ENCODE measurements around the gene CCDC191. TPM values are rescaled to one million over a fixed set of nuclear protein-coding genes. Genes with fewer than 3 reads are reported as not detected.

Gene CCDC191
- total RNA-seq, 1 donor from 2014 or later: 4.3 TPM

- H3K4me3 Mint-ChIP-seq (ENCODE audit: unreplicated experiment): no peak overlapping the region
- peaks cover 10% of the 10 kb centered on the region for H3K27me3 Mint-ChIP-seq (ENCODE audit: unreplicated experiment)
- H3K4me1 Mint-ChIP-seq (ENCODE audit: unreplicated experiment): no peaks in the 10 kb centered on the region
- H3K36me3 Mint-ChIP-seq (ENCODE audit: unreplicated experiment): no peaks in the 10 kb centered on the region
- H3K27ac Mint-ChIP-seq (ENCODE audit: unreplicated experiment): no peak overlapping the region
- H3K9me3 Mint-ChIP-seq (ENCODE audit: unreplicated experiment): no peaks in the 10 kb centered on the region
- no peak for DNase-seq (ENCODE audit: extremely low spot score, unreplicated experiment)
- no peak for TF ChIP-seq CTCF (IDR thresholded peaks at IDR 0.05)
Observed at GRCh38 chr3:114101101-114101500, 44.8 kb upstream of the CCDC191 start.

GRCh38 chr3:114095796-114096195, 39.5 kb upstream of the CCDC191 start:
- no peak for TF ChIP-seq CTCF (IDR thresholded peaks at IDR 0.05)
- DNase-seq (ENCODE audit: extremely low spot score, unreplicated experiment): no peak
- Mint-ChIP-seq H3K4me1 (ENCODE audit: unreplicated experiment) (peaks cover 16% of the 10 kb centered on the region), H3K4me3 (ENCODE audit: unreplicated experiment) (no peak overlapping the region), H3K9me3 (ENCODE audit: unreplicated experiment) (no peaks in the 10 kb centered on the region), H3K27me3 (ENCODE audit: unreplicated experiment) (peaks cover 3% of the 10 kb centered on the region), H3K27ac (ENCODE audit: unreplicated experiment) (no peak overlapping the region), H3K36me3 (ENCODE audit: unreplicated experiment) (no peaks in the 10 kb centered on the region)

- Mint-ChIP-seq H3K27me3 (ENCODE audit: unreplicated experiment) (no peaks in the 10 kb centered on the region), H3K4me3 (ENCODE audit: unreplicated experiment) (peak overlapping the region; percentile 2), H3K36me3 (ENCODE audit: unreplicated experiment) (no peaks in the 10 kb centered on the region), H3K4me1 (ENCODE audit: unreplicated experiment) (peaks cover 16% of the 10 kb centered on the region), H3K27ac (ENCODE audit: unreplicated experiment) (no peak overlapping the region), H3K9me3 (ENCODE audit: unreplicated experiment) (no peaks in the 10 kb centered on the region)
- no peak for TF ChIP-seq CTCF (IDR thresholded peaks at IDR 0.05)
- DNase-seq (ENCODE audit: extremely low spot score, unreplicated experiment): no peak
Observed at GRCh38 chr3:114093596-114093995, 37.3 kb upstream of the CCDC191 start.

- no peak for TF ChIP-seq CTCF (IDR thresholded peaks at IDR 0.05)
- H3K27ac Mint-ChIP-seq (ENCODE audit: unreplicated experiment): no peak overlapping the region
- H3K36me3 Mint-ChIP-seq (ENCODE audit: unreplicated experiment): no peaks in the 10 kb centered on the region
- no peak for DNase-seq (ENCODE audit: extremely low spot score, unreplicated experiment)
- peak overlapping the region; percentile 2 for H3K4me3 Mint-ChIP-seq (ENCODE audit: unreplicated experiment)
- H3K4me1 Mint-ChIP-seq (ENCODE audit: unreplicated experiment): peaks cover 16% of the 10 kb centered on the region
- no peaks in the 10 kb centered on the region for H3K9me3 Mint-ChIP-seq (ENCODE audit: unreplicated experiment)
- no peaks in the 10 kb centered on the region for H3K27me3 Mint-ChIP-seq (ENCODE audit: unreplicated experiment)
Observed at GRCh38 chr3:114093016-114093380, 36.7 kb upstream of the CCDC191 start.

- TF ChIP-seq CTCF (IDR thresholded peaks at IDR 0.05): no peak
- H3K9me3 Mint-ChIP-seq (ENCODE audit: unreplicated experiment): no peaks in the 10 kb centered on the region
- no peak for DNase-seq (ENCODE audit: extremely low spot score, unreplicated experiment)
- peaks cover 2% of the 10 kb centered on the region for H3K36me3 Mint-ChIP-seq (ENCODE audit: unreplicated experiment)
- peaks cover 16% of the 10 kb centered on the region for H3K4me1 Mint-ChIP-seq (ENCODE audit: unreplicated experiment)
- H3K4me3 Mint-ChIP-seq (ENCODE audit: unreplicated experiment): no peak overlapping the region
- no peak overlapping the region for H3K27ac Mint-ChIP-seq (ENCODE audit: unreplicated experiment)
- H3K27me3 Mint-ChIP-seq (ENCODE audit: unreplicated experiment): no peaks in the 10 kb centered on the region
Observed at GRCh38 chr3:114092151-114093015, 36.1 kb upstream of the CCDC191 start.

Data from osteocyte (in vitro differentiated cells).